ENCODE measurements around the gene GPR162.

The GPR162 gene

GRCh38 chr12:6824085-6824775 lies 2.6 kb downstream of the GPR162 start:
- DNase-seq = no peak

GRCh38 chr12:6824901-6825381 lies 3.3 kb downstream of the GPR162 start:
- DNase-seq = no peak

DNA sequence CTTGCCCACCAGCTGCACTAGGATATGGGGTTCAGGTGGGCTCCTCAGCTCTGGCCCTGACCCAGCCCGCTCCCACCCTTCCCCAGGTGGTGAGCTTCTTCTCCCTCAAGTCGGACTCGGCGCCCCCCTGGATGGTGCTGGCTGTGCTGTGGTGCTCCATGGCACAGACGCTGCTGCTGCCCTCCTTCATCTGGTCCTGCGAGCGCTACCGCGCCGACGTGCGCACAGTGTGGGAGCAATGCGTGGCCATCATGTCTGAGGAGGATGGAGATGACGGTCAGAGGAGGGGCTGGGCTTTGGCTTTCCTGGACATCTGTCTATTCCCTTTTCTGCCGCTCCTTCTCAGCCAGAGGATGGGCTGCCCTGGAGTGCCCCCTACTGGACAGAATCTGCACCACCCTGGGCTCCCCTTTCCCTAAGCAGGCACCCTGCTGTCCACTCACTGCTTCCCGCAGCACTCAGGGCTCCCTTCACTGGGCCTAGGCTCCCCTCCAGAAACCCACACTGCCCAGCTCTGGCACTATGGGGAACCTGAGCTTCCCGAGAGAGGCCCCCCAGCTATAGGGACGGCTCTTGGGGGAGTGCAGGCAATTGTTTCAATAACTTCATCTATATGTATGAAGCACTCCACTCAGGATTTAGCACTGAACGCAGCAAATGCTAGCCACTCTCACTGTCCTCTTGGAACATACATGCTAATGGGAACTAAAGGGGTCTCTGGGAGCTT lies 3.9 kb downstream of the GPR162 start:
- peak; percentile 89 for DNase-seq

DNA sequence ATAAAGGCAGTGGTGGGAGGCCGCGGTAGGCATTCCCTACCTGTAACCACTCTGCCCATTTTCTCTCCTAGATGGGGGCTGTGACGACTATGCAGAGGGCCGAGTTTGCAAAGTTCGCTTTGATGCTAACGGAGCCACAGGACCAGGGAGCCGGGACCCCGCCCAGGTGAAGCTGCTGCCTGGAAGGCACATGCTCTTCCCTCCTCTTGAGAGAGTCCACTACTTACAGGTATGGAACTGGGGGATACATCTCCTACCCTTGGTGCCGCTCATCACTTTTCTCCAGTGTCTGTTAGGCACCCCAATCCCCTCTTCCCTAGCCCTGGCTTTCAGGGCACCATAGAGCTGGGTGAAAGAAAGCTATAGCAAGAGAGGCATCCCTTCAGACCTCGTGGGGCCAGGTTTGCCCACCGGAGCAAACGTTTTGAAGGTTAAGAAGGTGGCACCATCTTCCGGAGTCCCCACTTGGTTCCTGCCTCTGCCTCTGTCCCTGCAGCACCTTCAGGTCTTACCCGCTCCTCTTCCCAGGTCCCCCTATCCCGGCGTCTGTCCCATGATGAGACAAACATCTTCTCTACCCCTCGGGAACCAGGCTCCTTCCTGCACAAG lies 4.6 kb downstream of the GPR162 start:
- DNase-seq = no peak

DNA sequence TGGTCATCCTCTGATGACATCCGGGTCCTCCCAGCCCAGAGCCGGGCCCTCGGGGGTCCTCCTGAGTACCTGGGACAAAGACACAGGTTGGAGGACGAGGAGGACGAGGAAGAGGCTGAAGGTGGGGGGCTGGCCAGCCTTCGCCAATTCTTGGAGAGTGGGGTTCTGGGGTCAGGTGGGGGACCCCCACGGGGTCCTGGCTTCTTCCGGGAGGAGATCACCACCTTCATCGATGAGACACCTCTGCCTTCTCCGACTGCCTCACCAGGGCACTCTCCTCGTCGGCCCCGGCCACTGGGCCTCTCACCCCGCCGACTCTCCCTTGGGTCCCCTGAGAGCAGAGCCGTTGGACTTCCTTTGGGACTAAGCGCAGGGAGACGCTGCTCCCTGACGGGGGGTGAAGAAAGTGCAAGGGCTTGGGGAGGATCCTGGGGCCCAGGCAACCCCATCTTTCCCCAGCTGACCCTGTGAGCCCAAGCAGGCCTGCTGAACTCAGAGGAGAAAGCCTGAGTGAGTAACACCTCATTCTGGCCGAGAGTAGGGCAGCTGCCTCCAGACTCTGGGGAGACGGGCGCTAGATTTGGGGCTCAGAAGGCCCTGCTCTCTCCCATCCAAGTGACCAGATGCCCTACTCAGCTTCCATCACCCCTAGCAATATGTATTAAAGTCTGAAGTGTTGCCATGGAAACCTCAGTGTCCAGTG lies 5.3 kb downstream of the GPR162 start:
- no peak for DNase-seq

GRCh38 chr12:6827437-6827911 lies 5.9 kb downstream of the GPR162 start:
- no peak for DNase-seq

DNA sequence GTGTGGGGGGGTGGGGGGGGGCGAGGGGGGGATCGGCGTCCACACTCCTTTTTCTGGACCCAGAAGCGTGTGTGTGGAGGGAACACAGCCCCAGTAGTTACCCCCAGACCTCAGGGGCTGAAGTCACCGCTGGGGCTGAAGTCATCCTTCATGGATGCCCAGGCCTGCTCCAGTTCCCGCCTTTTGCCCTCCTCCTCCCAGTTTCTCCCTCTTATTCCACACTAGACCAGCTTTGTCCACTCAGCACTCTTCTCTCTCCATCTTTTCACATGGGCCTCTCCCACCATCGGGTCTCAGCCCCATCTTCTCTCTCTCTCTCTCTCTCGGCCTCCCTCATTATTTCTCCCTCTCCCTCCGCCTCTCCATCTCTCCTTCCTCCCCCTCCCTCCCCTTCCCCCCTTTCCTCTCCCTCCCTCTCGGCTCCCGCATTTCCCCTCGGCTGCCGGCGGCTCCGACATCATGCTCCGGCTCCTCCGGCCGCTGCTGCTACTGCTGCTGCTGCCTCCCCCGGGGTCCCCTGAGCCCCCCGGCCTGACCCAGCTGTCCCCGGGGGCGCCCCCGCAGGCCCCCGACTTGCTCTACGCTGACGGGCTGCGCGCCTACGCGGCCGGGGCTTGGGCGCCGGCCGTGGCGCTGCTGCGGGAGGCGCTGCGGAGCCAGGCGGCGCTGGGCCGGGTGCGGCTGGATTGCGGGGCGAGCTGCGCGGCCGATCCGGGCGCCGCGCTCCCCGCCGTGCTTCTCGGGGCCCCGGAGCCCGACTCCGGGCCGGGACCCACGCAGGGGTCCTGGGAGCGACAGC lies 6.6 kb downstream of the GPR162 start, which contains the start of gene P3H3:
Gene P3H3, plus strand, starts transcription at position 426 of the 799 bp plus-strand sequence. Its CDS starts 34 bp downstream, at position 460.
- no peak for DNase-seq

- DNase-seq = peak; percentile 51
Measured at GRCh38 chr12:6828781-6829535, 7.3 kb downstream of the GPR162 start.

GRCh38 chr12:6829536-6830220 lies 8.1 kb downstream of the GPR162 start:
- no peak for DNase-seq

- no peak for DNase-seq
Measured at GRCh38 chr12:6830286-6830890, 8.8 kb downstream of the GPR162 start.

GRCh38 chr12:6830999-6831398 lies 9.4 kb downstream of the GPR162 start:
- no peak for DNase-seq

DNA sequence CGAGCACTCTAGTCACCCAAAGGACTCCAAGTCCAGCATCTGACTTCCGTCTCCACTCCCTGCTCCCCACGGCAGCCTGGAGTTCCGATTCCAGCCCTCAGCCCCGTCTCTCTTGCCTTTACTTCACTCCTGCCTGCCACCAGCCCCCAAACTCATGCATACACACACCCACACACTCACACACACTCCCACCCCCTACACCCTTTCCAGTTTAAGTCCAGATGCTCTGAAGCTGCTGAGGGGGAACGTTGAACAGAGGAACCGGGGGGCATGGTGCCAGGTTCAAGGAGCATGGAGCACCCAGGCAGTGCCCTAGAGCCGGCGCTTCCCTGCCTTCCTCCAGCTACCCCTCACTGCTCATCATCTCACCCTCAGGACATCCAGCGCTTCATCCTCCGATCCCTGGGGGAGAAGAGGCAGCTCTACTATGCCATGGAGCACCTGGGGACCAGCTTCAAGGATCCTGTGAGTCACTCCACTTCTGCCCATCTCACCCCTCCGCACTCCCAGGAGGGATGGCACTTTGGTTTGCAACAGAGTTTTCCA lies 9.9 kb downstream of the GPR162 start:
- no peak for DNase-seq

GRCh38 chr12:6832125-6832524 lies 10.5 kb downstream of the GPR162 start:
- no peak for DNase-seq

DNA sequence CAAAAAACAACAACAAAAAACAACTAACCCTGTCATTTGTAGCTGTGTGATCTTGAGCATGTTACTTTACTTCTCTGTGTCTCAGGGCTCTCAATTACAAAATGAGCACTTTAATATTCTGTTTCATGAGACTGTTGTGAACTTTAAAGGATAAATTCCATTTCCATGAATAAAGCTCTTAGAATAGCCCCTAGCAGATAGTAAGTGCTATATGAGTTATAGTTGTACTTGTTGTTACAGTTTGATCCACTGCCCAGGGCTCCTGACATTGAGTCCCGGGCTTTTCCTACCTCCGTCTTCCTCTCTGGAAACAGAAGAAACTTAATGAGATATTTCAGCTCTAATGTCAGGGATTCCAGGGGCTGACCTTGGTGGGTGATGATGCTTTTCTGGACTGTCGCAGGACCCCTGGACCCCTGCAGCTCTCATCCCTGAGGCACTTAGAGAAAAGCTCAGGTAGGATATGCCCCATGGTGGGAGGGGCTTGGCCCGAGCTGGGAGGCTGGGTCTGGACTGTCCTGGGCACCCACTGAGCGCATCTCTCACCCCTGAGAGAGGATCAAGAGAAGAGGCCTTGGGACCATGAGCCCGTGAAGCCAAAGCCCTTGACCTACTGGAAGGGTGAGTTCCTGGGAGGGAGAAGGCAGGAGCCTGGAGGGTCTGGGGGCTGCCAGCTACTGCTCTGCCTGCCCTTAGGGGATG lies 11.7 kb downstream of the GPR162 start:
- DNase-seq = no peak

DNA sequence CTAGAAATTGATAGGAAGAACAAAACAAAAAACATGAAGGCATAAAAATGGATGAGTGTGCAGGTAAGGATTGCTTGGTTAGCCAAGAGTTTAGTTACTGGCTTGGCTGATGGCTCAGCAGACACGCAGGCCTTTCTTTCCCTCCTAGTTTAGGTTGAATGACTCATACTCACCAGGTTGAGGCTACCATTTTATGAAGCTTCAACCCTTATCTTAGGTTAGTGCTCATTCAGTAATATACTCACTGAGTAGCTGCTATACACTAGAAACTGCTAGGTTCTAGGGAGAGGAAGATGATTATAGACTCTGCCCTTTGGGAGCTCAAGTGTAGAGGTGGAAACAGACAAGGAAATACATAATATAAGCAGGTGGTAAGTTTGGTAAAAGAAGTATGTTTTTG lies 12.6 kb downstream of the GPR162 start:
- no peak for DNase-seq

DNA sequence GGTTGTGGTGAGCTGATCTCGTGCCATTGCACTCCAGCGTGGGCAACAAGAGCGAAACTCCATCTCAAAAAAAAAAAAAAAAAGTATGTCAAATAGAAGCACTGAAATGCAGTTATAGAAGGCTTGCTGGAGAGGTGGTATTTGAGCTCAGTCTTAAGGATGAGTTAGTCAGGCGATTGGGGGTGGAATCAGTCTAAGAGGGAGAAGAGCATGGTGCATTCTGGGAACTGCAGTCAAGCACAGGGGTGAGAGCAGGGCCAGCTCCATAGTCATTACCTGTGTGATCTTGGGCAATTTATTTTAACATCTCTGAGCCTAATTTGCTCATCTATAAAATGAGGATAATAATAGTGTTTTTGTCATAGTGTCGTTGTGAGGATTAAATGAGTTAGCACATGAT lies 13.3 kb downstream of the GPR162 start:
- no peak for DNase-seq

GRCh38 chr12:6836851-6837250 lies 15.2 kb downstream of the GPR162 start:
- no peak for DNase-seq

- no peak for DNase-seq
Measured at GRCh38 chr12:6837370-6838060, 15.9 kb downstream of the GPR162 start.

- DNase-seq = no peak
Measured at GRCh38 chr12:6838854-6839253, 17.2 kb downstream of the GPR162 start.

All from activated CD4-positive, CD25-positive, alpha-beta regulatory T cell treated with anti-CD3 and anti-CD28 coated beads, Interleukin-2, amount 50 U/mL, for 72 hours (primary cell).